PC-9 (cell line): ENCODE data around the gene CDC42BPA.

Experiments used
- CTCF ChIP-seq: fragments of 200-600 bp; sonication (generic); conservative IDR thresholded peaks from 2 replicates; pipeline ENCODE4 v1.6.1; 2017; ENCODE audit warnings: mixed run types, antibody characterized with exemption, mild to moderate bottlenecking, moderate library complexity
- EZH2 ChIP-seq: fragments of 200-600 bp; sonication (generic); IDR thresholded peaks from 2 replicates; pipeline ENCODE4 v1.8.0; 2017; ENCODE audit warnings: antibody characterized with exemption, low read depth

- TF ChIP-seq CTCF (peak; percentile 26; the same call in 1 of the 2 replicates), EZH2 (no peak)
These were observed 38.4 kb upstream of the CDC42BPA start for GRCh38 chr1:227356620-227357146.
